H1 (cell line): ENCODE data around the gene MAK. TPM values are rescaled to one million over a fixed set of nuclear protein-coding genes. Genes with fewer than 3 reads are reported as not detected.

Source experiments
- CTCF ChIA-PET: fragments of 300-600 bp; sonication (Branson Sonifier 250); formaldehyde crosslinking; loops from one replicate; lab custom pipeline; 2021; ENCODE audit not compliant: partially characterized antibody; lab: Charles Lee
- POLR2A ChIA-PET: fragments of 300-600 bp; sonication (Branson Sonifier 250); formaldehyde crosslinking; loops from one replicate; lab custom pipeline; 2021; ENCODE audit warnings: inconsistent platforms; ENCODE audit not compliant: partially characterized antibody; lab: Charles Lee
- DNase-seq, 2 experiments: peaks; one replicate each; pipeline versions ENCODE4 v3.0.0 to v3.0.0-alpha.2; 2010 to 2022; ENCODE audit warnings: low spot score in 2 of 2, low read depth in 1 of 2, mixed read lengths in 1 of 2
- FAIRE-seq: peaks from 2 replicates; lab custom pipeline; 2011; peaks lifted over from hg19 to GRCh38; lab: Jason Lieb, UNC
- H2AFZ ChIP-seq: 2 replicates; pipeline ENCODE4 v1.8.1; 2012; ENCODE audit warnings: low read length, inconsistent platforms
- H2AK5ac ChIP-seq: 2 replicates; pipeline ENCODE4 v1.6.1; 2013; ENCODE audit warnings: low read depth, low read length
- H2BK120ac ChIP-seq: replicated peaks from 2 replicates; pipeline ENCODE3; 2013; ENCODE audit warnings: low read depth, low read length, inconsistent platforms
- H2BK12ac ChIP-seq: 2 replicates; pipeline ENCODE4 v1.6.1; 2013; ENCODE audit warnings: low read depth, low read length
- H2BK15ac ChIP-seq: 2 replicates; pipeline ENCODE4 v1.6.1; 2013; ENCODE audit warnings: low read length
- H2BK20ac ChIP-seq: 2 replicates; pipeline ENCODE4 v1.6.1; 2013; ENCODE audit warnings: low read length
- H2BK5ac ChIP-seq: 2 replicates; pipeline ENCODE4 v1.6.1; 2013; ENCODE audit warnings: low read depth, low read length
- H3K14ac ChIP-seq: 2 replicates; pipeline ENCODE4 v1.6.1; 2013; ENCODE audit warnings: inconsistent platforms; ENCODE audit not compliant: insufficient read length
- H3K18ac ChIP-seq: 2 replicates; pipeline ENCODE4 v1.6.1; 2013; ENCODE audit warnings: low read length; ENCODE audit errors: extremely low read depth
- H3K23ac ChIP-seq: 2 replicates; pipeline ENCODE4 v1.6.1; 2013; ENCODE audit warnings: inconsistent platforms; ENCODE audit not compliant: insufficient read length
- H3K23me2 ChIP-seq: 2 replicates; pipeline ENCODE4 v1.6.1; 2013; ENCODE audit warnings: low read depth, low read length
- H3K27ac ChIP-seq: 2 replicates; pipeline ENCODE4 v1.6.1; 2011; ENCODE audit warnings: low read depth, low read length, inconsistent platforms
- H3K27me3 ChIP-seq, 4 experiments: replicated peaks in 1 of 4; 1 replicate in 1 of 4; 2 replicates in 3 of 4; pipeline versions ENCODE4 v1.6.1 to v1.8.1; 2011 to 2013; ENCODE audit warnings: low read length in 3 of 4, mild to moderate bottlenecking in 3 of 4, inconsistent platforms in 2 of 4, mixed read lengths in 2 of 4, moderate library complexity in 1 of 4; ENCODE audit not compliant: control insufficient read depth in 3 of 4, insufficient read depth in 3 of 4; ENCODE audit errors: extremely low read depth in 1 of 4
- H3K36me3 ChIP-seq, 4 experiments: 2 replicates each; pipeline versions ENCODE4 v1.6.1 to v1.8.1; 2011 to 2013; ENCODE audit warnings: mild to moderate bottlenecking in 4 of 4, low read length in 3 of 4, moderate library complexity in 2 of 4, control low read depth in 1 of 4, inconsistent platforms in 1 of 4; ENCODE audit not compliant: insufficient read depth in 4 of 4, control insufficient read depth in 2 of 4
- H3K4ac ChIP-seq: replicated peaks from 2 replicates; pipeline ENCODE3; 2013; ENCODE audit warnings: low read length, low read depth, mixed read lengths, inconsistent platforms; ENCODE audit not compliant: insufficient read length
- H3K4me1 ChIP-seq, 4 experiments: replicated peaks in 1 of 4; 1 replicate in 1 of 4; 2 replicates in 3 of 4; pipeline versions ENCODE4 v1.6.1 to v1.8.1; 2011 to 2013; ENCODE audit warnings: low read length in 3 of 4, inconsistent platforms in 2 of 4, mixed read lengths in 1 of 4; ENCODE audit not compliant: insufficient read depth in 4 of 4, control insufficient read depth in 3 of 4
- H3K4me2 ChIP-seq, 2 experiments: 2 replicates each; pipeline versions ENCODE4 v1.6.1 to v1.8.1; 2011 to 2013; ENCODE audit warnings: low read depth in 2 of 2, low read length in 2 of 2, control low read depth in 1 of 2, inconsistent platforms in 1 of 2, mild to moderate bottlenecking in 1 of 2; ENCODE audit not compliant: insufficient read depth in 1 of 2
- H3K4me3 ChIP-seq, 4 experiments: fragments of 200-600, 300-600 bp in 1 of 4; sonication (generic), shearing (Covaris generic), sonication (Bioruptor Twin) in 1 of 4; 2 replicates each; pipeline versions ENCODE4 v1.5.1 to v1.8.1; 2011 to 2016; ENCODE audit warnings: low read length in 4 of 4, low read depth in 3 of 4, control low read depth in 2 of 4, inconsistent platforms in 2 of 4, mild to moderate bottlenecking in 2 of 4, mixed read lengths in 1 of 4, moderate library complexity in 1 of 4; ENCODE audit not compliant: insufficient read depth in 2 of 4; ENCODE audit errors: extremely low read depth in 1 of 4
- H3K56ac ChIP-seq: replicated peaks from 2 replicates; pipeline ENCODE3; 2013; ENCODE audit warnings: low read depth, mild to moderate bottlenecking, mixed read lengths, low read length, inconsistent platforms; ENCODE audit not compliant: insufficient read length
- H3K79me1 ChIP-seq: 2 replicates; pipeline ENCODE4 v1.6.1; 2013; ENCODE audit warnings: low read depth, low read length, control low read depth
- H3K79me2 ChIP-seq, 2 experiments: 2 replicates each; pipeline versions ENCODE4 v1.6.1 to v1.8.1; 2012 to 2013; ENCODE audit warnings: low read length in 2 of 2, mild to moderate bottlenecking in 2 of 2, inconsistent platforms in 1 of 2; ENCODE audit not compliant: insufficient read depth in 2 of 2, control insufficient read depth in 1 of 2
- H3K9ac ChIP-seq, 4 experiments: replicated peaks in 1 of 4; 1 replicate in 1 of 4; 2 replicates in 3 of 4; pipeline versions ENCODE4 v1.6.1 to v1.8.1; 2011 to 2013; ENCODE audit warnings: low read depth in 3 of 4, low read length in 3 of 4, control low read depth in 2 of 4, mild to moderate bottlenecking in 2 of 4, moderate library complexity in 2 of 4, inconsistent platforms in 1 of 4; ENCODE audit errors: extremely low read depth in 1 of 4
- H3K9me3 ChIP-seq, 2 experiments: 2 replicates each; pipeline versions ENCODE4 v1.6.1 to v1.8.1; 2012 to 2013; ENCODE audit warnings: mild to moderate bottlenecking in 2 of 2, moderate library complexity in 2 of 2, control low read depth in 1 of 2, inconsistent platforms in 1 of 2, low read depth in 1 of 2, low read length in 1 of 2, mixed read lengths in 1 of 2; ENCODE audit not compliant: insufficient read depth in 2 of 2
- H4K20me1 ChIP-seq, 2 experiments: replicated peaks in 1 of 2; 2 replicates each; pipeline versions ENCODE3 to v1.8.1; 2011 to 2013; ENCODE audit warnings: inconsistent platforms in 2 of 2, low read length in 2 of 2, mild to moderate bottlenecking in 1 of 2; ENCODE audit not compliant: insufficient read depth in 2 of 2, control insufficient read depth in 1 of 2
- H4K5ac ChIP-seq: 2 replicates; pipeline ENCODE4 v1.6.1; 2013; ENCODE audit warnings: low read length, low read depth, mixed read lengths, inconsistent platforms; ENCODE audit not compliant: insufficient read length
- H4K8ac ChIP-seq: 2 replicates; pipeline ENCODE4 v1.8.0; 2013; ENCODE audit warnings: mild to moderate bottlenecking, moderate library complexity, low read length, inconsistent platforms; ENCODE audit not compliant: insufficient read depth; ENCODE audit errors: extremely low read depth
- H4K91ac ChIP-seq: replicated peaks from 2 replicates; pipeline ENCODE3; 2013; ENCODE audit warnings: low read length, mixed read lengths, inconsistent platforms; ENCODE audit not compliant: insufficient read length
- CHD2 ChIP-seq: IDR thresholded peaks from 2 replicates; pipeline ENCODE4 v1.6.1; 2012; ENCODE audit warnings: low read length, improper control_type of control experiment
- FOSL1 ChIP-seq: IDR thresholded peaks from 2 replicates; pipeline ENCODE4 v1.6.1; 2011; ENCODE audit warnings: mild to moderate bottlenecking, low read depth, low read length, moderate library complexity; ENCODE audit not compliant: insufficient read depth
- HDAC2 ChIP-seq, 2 experiments: fragments of 300-600 bp in 1 of 2; sonication (generic) in 1 of 2; IDR thresholded peaks; 2 replicates each; pipeline ENCODE4 v1.6.1; 2011 to 2012; ENCODE audit warnings: low read depth in 2 of 2, low read length in 2 of 2, mild to moderate bottlenecking in 2 of 2, moderate library complexity in 2 of 2, borderline replicate concordance in 1 of 2, inconsistent platforms in 1 of 2
- POLR2A ChIP-seq, 2 experiments: IDR thresholded peaks; 1 replicate in 1 of 2; 2 replicates in 1 of 2; pipeline ENCODE4 v1.6.1; 2011; ENCODE audit warnings: low read depth in 2 of 2, low read length in 2 of 2, mild to moderate bottlenecking in 2 of 2; ENCODE audit errors: control extremely low read depth in 1 of 2
- POLR2AphosphoS5 ChIP-seq: IDR thresholded peaks from 2 replicates; pipeline ENCODE4 v1.6.1; 2011; ENCODE audit warnings: low read depth, low read length
- POU5F1 ChIP-seq: IDR thresholded peaks from 2 replicates; pipeline ENCODE4 v1.6.1; 2011; ENCODE audit warnings: low read depth, mild to moderate bottlenecking, low read length, moderate library complexity
- RFX5 ChIP-seq: IDR thresholded peaks from 2 replicates; pipeline ENCODE4 v1.6.1; 2011; ENCODE audit warnings: low read depth, low read length, improper control_type of control experiment, borderline replicate concordance
- RNF2 ChIP-seq: fragments of 200-900, 300-1000 bp; sonication (generic); IDR thresholded peaks from 2 replicates; pipeline ENCODE4 v1.7.1; 2016; ENCODE audit warnings: borderline replicate concordance, low read depth, mild to moderate bottlenecking, antibody characterized with exemption, low read length; ENCODE audit not compliant: poor library complexity, severe bottlenecking; ENCODE audit errors: missing control alignments
- SUZ12 ChIP-seq: fragments of 200-600 bp; sonication (generic); IDR thresholded peaks from 2 replicates; pipeline ENCODE4 v1.6.1; 2012; ENCODE audit warnings: mild to moderate bottlenecking, inconsistent platforms, low read length, moderate library complexity, mixed read lengths
- TAF1 ChIP-seq: IDR thresholded peaks from 2 replicates; pipeline ENCODE4 v1.6.1; 2011; ENCODE audit warnings: mild to moderate bottlenecking, low read depth, low read length
- TAF7 ChIP-seq: optimal IDR thresholded peaks from 2 replicates; pipeline ENCODE3; 2011; ENCODE audit warnings: low read depth, mild to moderate bottlenecking, inconsistent platforms, low read length, moderate library complexity, borderline replicate concordance
- ZNF274 ChIP-seq: IDR thresholded peaks from 2 replicates; pipeline ENCODE4 v1.7.0; 2012; ENCODE audit warnings: low read length, borderline replicate concordance; ENCODE audit errors: extremely low read depth
- WGBS, 2 experiments: shearing (Covaris generic) in 1 of 2; methylation state at CpG; one replicate each; pipeline versions ENCODE4 v1.1.6 to v1.1.7; 2013 to 2015; ENCODE audit warnings: low lambda C conversion rate in 2 of 2, mixed read lengths in 2 of 2, inconsistent platforms in 1 of 2, low coverage in 1 of 2, missing lambda C conversion rate in 1 of 2; ENCODE audit not compliant: insufficient replicate concordance in 2 of 2, insufficient coverage in 1 of 2, insufficient read length in 1 of 2; ENCODE audit errors: extremely low coverage in 1 of 2, missing lambda C conversion rate in 1 of 2; 5-methylcytosine and 5-hydroxymethylcytosine counted together
- polyA plus RNA-seq, 7 experiments: library from polyadenylated mRNA; depleted of rRNA in 3 of 7; stranded (reverse) in 5 of 7; unstranded in 2 of 7; fragments of >200 nt in 5 of 7; fragments of 200-250 nt in 2 of 7; gene quantifications; 1 replicate in 5 of 7; 2 replicates in 1 of 7; 4 replicates in 1 of 7; pipeline versions ENCODE4 v1.2.1 to v1.2.3, GENCODE V29; 2011 to 2013; ENCODE audit warnings: missing spikeins in 2 of 7, mixed read lengths in 2 of 7
- total RNA-seq: library from RNA; stranded (reverse); fragmentation: NEBNext Ultra II Directional; extraction: Animal tissue kit (Norgen Biotek cat#: 25700); gene quantifications from 2 replicates; pipeline ENCODE4 v1.2.1, GENCODE V29; 2021
- TF ChIP-seq, protein P1 (sequence below): IDR thresholded peaks from 2 replicates; pipeline ENCODE4 v1.6.1; 2012; ENCODE audit warnings: inconsistent platforms

MAK gene
- total and polyA plus RNA-seq, 2 of the 8 experiments (the other 6 are each of a cell fraction or from before 2014, with no cell fraction given), result 0.08 to 0.37 TPM

GRCh38 chr6:10725044-10725443 is 113.3 kb downstream of the MAK start:
- Histone ChIP-seq H4K5ac (no peak overlapping the region), H3K23ac (no peak overlapping the region), H3K4ac (no peak overlapping the region), H3K18ac (no peak overlapping the region), H2BK5ac (no peak overlapping the region), H3K23me2 (peaks cover 4% of the 10 kb centered on the region; the same call in 1 of the 2 replicates), H3K79me1 (peaks cover 8% of the 10 kb centered on the region; the same call in 1 of the 2 replicates), H2AFZ (no peak overlapping the region), H3K4me2 (no peak overlapping the region; a peak in 1 of 4 replicates), H3K4me3 (no peak overlapping the region), H3K56ac (no peak overlapping the region), H2AK5ac (no peak overlapping the region), H2BK120ac (no peak overlapping the region), H4K20me1 (no peaks in the 10 kb centered on the region), H3K9ac (no peak overlapping the region), H3K36me3 (peaks cover 4 to 37% (median 14%) of the 10 kb centered on the region in 4 experiments; a peak in 7 of 8 replicates), H3K27ac (no peak overlapping the region), H3K9me3 (peaks cover 0 to 1% of the 10 kb centered on the region in 2 experiments; a peak in 1 of 4 replicates), H3K79me2 (peaks cover 8 to 18% of the 10 kb centered on the region in 2 experiments; a peak in 3 of 4 replicates), H3K27me3 (no peaks in the 10 kb centered on the region), H3K14ac (no peak overlapping the region), H4K8ac (no peak overlapping the region), H4K91ac (no peak overlapping the region), H2BK15ac (no peak overlapping the region), H2BK20ac (no peak overlapping the region), H2BK12ac (no peak overlapping the region), H3K4me1 (peaks cover 0 to 12% (median 4%) of the 10 kb centered on the region in 4 experiments; a peak in 3 of 7 replicates)
- ChIA-PET CTCF (interaction anchor here (1.6 to 1.7 kb wide), 2 partner anchors 8 to 22 kb away, joined by 7 to 9 read pairs; partner anchors contain the start of gene TMEM14B), POLR2A (interaction anchor here (0.5 to 6.9 kb wide), 7 partner anchors 8 to 263 kb away, joined by 3 to 39 read pairs (median 7); partner anchors contain the start of genes C6orf52, PAK1IP1 and TMEM14B)
- WGBS, 2 experiments, result 86% methylated on average over 6 of the region's 6 CpGs; no CpG with 5 or more reads in 1 of the 2 experiments
- FAIRE-seq, result no peak
- DNase-seq, result no peak
- no peak for TF ChIP-seq SUZ12
- no peak for TF ChIP-seq TAF1
- TF ChIP-seq POLR2A (IDR thresholded peaks at IDR 0.05; ENCODE audit: control extremely low read depth in 1 of 2, low read depth in 2 of 2, low read length in 2 of 2), result no peak
- no peak for TF ChIP-seq TAF7
- no peak for TF ChIP-seq RFX5
- TF ChIP-seq RNF2, result no peak
- no peak for TF ChIP-seq HDAC2 (IDR thresholded peaks at IDR 0.05; ENCODE audit: borderline replicate concordance in 1 of 2, low read depth in 2 of 2, low read length in 2 of 2)
- TF ChIP-seq POU5F1, result no peak
- no peak for TF ChIP-seq CHD2
- TF ChIP-seq POLR2AphosphoS5, result no peak
- no peak for TF ChIP-seq ZNF274
- TF ChIP-seq FOSL1, result no peak
- TF ChIP-seq, protein P1, sequence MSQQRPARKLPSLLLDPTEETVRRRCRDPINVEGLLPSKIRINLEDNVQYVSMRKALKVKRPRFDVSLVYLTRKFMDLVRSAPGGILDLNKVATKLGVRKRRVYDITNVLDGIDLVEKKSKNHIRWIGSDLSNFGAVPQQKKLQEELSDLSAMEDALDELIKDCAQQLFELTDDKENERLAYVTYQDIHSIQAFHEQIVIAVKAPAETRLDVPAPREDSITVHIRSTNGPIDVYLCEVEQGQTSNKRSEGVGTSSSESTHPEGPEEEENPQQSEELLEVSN, result no peak
